Renal cortex interstitium (tissue), 11 donors: ENCODE results near the gene CLEC4G. TPM values are rescaled to one million over a fixed set of nuclear protein-coding genes. Genes with fewer than 3 reads are reported as not detected.

Source experiments
- DNase-seq, 11 donors: peaks; one replicate each; pipeline ENCODE4 v3.0.0-alpha.2; 2013; ENCODE audit warnings: low read depth in 9 of 11, low spot score in 4 of 11; ENCODE audit errors: extremely low read depth in 1 of 11
- polyA plus RNA-seq, 3 donors: library from polyadenylated mRNA; unstranded; fragments of 120-200 nt; gene quantifications; one replicate each; pipeline ENCODE4 v1.2.1, GENCODE V29; 2013; ENCODE audit not compliant: insufficient read length in 3 of 3

Gene CLEC4G
- polyA plus RNA-seq, 3 donors = 0.17 TPM; not detected in 2

- no peak for DNase-seq
Measured at GRCh38 chr19:7731615-7732014, 295 bp downstream of the CLEC4G start.

GRCh38 chr19:7731218-7731595 lies 703 bp downstream of the CLEC4G start:
- no peak for DNase-seq

- no peak for DNase-seq
Measured at GRCh38 chr19:7730286-7731217, 1.4 kb downstream of the CLEC4G start.

DNA sequence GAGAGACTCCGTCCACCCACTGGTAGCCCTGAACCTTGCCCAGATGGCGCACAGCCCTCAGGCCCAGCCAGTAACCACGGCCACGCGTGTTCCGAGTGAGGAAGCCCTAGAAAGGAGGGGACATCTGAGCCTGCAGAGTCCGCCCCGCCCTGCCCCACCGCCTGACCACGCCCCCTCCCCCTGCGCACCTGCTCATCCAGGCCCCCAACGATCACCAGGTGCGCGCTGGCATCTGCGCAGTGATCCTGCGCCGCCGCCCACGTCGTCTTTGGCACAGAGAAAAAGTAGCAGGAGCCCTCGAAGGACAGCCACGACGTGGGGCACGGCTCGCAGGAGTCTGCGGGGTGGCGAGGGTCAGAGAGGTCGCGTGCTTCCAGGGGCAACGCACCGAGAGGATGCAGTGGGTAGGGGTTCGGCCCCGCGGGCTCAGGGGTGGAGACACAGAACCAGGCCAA lies 2.1 kb downstream of the CLEC4G start:
- DNase-seq = no peak

GRCh38 chr19:7729211-7729610 lies 2.7 kb downstream of the CLEC4G start:
- no peak for DNase-seq

DNA sequence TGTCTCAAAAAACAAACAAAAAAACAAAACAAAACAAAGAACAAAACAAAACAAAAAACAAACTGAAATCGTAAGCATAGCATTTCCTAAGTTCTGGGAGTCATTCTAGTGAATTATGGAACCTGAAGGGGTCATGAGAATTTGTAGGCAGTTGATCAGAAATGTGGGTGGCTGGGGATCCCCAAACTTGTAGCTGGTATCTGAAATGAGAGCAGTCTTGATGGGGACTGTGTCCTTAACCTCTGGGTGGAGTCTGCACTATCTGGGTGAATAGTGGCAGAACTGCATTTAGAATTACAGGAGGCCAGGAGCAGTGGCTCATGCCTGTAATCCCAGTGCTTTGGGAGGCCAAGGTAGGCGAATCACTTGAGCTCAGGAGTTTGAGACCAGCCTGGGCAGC lies 6.1 kb downstream of the CLEC4G start:
- no peak for DNase-seq

DNA sequence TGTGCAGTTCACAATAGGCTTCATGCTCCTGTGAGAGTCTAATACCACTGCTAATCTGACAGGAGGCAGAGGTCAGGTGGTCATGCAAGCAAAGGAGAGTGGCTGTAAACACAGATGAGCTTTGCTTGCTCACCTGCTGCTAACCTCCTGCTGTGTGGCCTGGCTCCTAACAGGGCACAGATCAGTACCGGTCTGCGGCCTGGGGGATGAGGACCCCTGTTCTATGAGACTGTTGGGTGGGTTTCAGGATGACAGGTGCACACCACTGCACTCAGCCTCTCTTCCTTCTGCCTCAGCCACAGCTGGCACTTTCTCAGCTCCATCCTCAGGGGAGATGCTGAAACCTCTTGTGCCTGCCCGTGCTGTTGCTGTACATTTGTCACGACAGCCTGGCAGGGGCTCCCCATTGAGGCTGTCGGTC lies 9.7 kb downstream of the CLEC4G start:
- no peak for DNase-seq

DNA sequence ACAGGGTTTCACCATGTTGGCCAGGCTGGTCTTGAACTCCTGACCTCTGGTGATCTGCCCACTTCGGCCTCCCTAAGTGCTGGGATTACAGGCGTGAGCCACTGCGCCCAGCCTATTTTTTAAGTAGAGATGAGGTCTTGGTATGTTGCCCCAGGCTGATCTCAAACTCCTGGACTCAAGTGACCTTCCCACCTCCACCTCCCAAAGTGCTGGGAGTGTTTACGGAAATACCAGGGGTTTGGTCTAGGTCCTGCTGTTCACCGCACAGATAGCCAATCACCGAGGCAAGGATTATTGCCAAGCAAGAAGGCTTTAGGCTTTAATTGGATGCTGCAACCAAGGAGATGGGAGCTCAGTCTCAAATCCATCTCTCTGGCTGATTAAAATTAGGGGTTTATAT lies 11.6 kb downstream of the CLEC4G start:
- no peak for DNase-seq

DNA sequence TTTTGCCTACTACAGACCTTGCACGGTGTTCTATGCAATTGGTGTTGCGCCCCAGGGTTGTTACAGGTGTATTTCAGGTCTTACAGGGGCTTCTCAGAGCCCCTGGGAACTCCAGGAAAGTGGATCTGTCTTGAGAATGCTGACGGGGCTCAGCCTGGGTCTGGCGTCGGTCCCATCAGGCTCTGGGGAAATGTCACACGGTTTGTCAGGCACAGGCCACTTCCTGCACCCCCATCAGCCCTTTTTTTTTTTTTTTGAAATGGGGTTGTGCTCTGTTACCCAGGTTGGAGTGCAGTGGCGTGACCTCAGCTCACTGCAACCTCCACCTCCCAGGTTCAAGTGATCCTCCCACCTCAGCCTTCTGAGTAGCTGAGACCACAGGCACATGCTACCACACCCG lies 13.2 kb downstream of the CLEC4G start:
- DNase-seq = no peak

DNA sequence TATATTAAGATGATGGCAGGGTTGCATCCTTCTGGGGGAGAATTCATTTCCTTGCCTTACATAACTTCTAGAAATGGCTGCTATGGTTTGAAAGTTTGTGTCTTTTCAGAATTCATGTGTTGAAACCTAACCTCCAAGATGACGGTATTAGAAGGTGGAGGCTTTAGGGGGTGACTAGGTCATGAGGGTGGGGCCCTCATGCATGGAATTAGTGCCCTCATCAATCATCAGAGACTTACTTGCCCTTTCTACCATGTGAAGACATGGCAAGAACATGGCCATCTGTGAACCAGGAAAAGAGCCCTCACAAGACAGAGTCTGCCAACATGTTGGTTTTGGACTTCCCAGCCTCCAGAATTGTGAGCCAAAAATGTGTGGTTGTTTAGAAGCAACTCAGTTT lies 15.1 kb downstream of the CLEC4G start:
- DNase-seq = no peak

GRCh38 chr19:7715671-7716070 lies 16.2 kb downstream of the CLEC4G start:
- DNase-seq = no peak

DNA sequence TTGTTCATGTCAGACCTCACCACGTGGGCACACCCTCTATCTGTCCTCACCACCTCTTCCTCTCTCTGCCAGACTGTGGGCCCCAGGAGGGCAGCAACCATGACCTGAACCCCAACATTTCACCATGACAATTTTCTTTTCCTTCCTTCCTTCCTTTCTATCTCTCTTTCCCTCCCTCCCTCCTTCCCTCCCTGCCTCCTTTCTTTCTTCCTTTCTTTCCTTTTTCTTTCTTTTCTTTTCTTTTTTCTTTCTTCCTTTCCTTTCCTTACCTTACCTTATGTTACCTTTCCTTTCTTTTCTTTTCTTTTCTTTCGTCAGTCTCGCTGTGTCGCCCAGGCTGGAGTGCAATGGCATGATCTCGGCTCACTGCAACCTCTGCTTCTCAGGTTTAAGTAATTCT lies 21.3 kb downstream of the CLEC4G start:
- DNase-seq = no peak

DNA sequence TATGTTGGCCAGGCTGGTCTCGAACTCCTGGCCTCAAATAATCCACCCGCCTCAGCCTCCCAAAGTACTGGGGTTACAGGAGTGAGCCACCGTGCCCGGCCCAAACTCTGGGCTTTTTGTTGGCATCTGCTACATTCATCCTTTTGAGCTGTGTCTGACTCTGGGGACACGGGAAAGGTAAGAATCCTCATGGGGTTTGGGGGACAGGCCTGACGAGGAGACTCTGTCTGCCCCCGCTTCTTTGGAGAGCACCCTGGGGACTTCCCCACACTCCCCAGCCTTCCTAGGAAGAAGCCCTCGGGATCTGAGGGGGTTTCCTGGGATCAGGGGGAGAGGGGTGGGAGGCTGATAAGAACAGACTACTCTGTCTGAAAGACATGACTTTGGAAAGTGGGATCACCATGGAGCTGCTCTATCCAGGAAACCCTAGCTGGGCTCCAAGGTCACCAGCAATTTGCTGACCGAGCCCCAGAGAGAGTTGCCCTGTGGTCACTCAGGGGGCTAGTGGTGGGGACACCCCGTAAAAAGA lies 21.9 kb downstream of the CLEC4G start:
- no peak for DNase-seq

DNA sequence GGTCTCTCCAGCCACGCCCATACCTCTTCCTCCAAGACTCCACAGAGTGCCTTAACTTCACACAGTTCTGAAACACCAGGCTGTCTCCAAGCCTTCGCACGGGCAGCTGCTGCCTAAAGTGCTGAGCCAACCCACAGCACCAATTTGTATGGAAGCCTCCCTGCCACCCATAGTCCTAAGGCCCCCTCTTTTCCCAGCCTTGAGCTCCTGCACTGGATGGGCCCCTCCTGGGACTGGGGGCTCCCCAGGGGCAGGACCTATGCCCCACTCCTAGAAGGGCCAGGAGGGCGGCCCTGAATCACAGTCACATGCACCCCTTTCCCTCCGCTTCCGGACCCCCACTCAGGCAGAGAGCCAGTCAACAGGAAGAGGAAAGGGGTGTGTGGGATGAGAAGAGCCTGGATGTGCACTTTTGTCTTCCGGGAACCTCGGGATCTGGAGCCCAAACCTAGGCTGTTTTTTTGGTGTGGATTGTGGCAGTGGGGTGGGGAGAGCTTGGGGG lies 24.9 kb downstream of the CLEC4G start:
- no peak for DNase-seq

GRCh38 chr19:7706188-7706954 lies 25.5 kb downstream of the CLEC4G start:
- DNase-seq = no peak

- DNase-seq = no peak
Measured at GRCh38 chr19:7705387-7706187, 26.3 kb downstream of the CLEC4G start.

DNA sequence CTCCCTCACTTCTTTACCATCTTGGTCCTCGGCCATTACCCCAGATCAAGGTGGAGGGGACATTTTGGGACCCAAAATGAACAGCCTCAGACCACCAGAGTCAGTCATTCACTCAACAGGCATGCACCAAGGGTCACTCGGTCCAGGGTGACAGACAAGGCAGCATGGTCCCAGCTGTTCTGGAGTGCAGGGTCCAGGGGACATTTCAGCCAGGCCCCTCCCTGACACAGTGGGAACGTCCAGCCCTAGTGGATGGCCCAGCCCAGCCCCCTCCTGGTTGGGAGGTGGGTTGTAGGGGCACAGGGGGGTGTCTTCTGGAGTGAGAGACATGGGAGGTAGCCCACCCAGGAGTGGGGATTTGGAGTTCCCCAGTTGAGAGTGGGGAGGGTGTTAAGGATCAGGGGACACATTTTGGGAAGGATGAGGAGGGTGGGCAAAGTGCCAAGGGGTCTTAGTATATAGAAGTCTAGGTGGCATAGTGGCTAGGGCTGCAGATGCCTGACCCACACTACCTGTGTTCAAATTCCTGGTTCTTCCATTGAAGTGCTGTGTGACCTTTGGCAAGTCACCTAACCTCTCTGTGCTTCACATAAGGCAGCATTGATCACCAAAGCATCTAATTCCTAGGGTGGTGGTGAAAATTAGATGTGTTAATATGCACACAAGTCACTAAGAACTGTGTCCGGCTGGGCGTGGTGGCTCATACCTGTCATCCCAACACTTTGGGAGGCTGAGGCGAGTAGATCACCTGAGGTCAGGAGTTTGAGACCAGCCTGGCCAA lies 27.4 kb downstream of the CLEC4G start:
- no peak for DNase-seq

DNA sequence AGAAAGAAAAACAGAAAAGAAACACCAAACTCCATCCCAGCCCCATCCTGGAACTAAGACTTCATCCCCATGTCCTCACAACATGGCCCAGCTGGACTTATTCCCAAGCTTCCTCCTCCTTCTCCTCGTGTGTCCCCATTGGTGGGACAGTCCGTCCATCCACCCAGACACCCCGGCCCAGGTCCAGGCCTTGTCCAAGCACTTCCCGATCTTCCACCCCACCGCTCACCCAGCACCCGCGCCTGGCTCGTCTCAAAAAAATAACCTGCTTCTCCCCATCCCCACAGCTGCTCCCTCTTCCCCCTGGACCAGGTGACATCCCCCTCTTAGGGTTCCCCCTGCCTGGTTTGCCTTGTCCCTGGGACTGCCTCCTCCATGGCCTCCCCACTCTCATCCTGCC lies 28.6 kb downstream of the CLEC4G start:
- DNase-seq = no peak
